Measurements from ENCODE around the gene ZNRF2.

Gene ZNRF2

GRCh38 chr7:30252885-30253795 is 31.3 kb upstream of the ZNRF2 start:
- no peak for DNase-seq (ENCODE audit: low spot score)
- TF ChIP-seq CTCF (IDR thresholded peaks at IDR 0.05; ENCODE audit: extremely low read depth, missing control alignments), result no peak

GRCh38 chr7:30253796-30254165 is 30.6 kb upstream of the ZNRF2 start:
- DNase-seq (ENCODE audit: low spot score), result no peak
- TF ChIP-seq CTCF (IDR thresholded peaks at IDR 0.05; ENCODE audit: extremely low read depth, missing control alignments), result no peak

GRCh38 chr7:30254248-30254647 is 30.1 kb upstream of the ZNRF2 start:
- no peak for DNase-seq (ENCODE audit: low spot score)
- TF ChIP-seq CTCF (IDR thresholded peaks at IDR 0.05; ENCODE audit: extremely low read depth, missing control alignments), result no peak

DNA sequence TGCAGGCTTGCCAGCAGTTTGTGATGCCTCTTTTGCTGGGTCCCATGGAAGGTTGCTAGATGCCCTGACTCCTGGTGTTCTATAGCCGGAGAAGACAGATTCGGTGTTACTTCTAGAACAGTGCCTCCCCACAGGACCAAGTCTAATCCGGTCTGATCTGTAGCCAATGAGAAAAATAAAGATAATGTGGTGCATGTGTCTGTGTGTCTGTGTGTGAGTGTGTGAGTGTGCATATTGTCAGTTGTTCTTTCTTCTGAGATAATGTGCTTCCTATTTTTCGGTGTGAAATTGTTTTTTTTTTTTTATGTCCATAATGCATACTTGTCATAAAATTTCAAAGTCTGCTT is 29.7 kb upstream of the ZNRF2 start:
- no peak for DNase-seq (ENCODE audit: low spot score)
- TF ChIP-seq CTCF (IDR thresholded peaks at IDR 0.05; ENCODE audit: extremely low read depth, missing control alignments), result no peak

DNA sequence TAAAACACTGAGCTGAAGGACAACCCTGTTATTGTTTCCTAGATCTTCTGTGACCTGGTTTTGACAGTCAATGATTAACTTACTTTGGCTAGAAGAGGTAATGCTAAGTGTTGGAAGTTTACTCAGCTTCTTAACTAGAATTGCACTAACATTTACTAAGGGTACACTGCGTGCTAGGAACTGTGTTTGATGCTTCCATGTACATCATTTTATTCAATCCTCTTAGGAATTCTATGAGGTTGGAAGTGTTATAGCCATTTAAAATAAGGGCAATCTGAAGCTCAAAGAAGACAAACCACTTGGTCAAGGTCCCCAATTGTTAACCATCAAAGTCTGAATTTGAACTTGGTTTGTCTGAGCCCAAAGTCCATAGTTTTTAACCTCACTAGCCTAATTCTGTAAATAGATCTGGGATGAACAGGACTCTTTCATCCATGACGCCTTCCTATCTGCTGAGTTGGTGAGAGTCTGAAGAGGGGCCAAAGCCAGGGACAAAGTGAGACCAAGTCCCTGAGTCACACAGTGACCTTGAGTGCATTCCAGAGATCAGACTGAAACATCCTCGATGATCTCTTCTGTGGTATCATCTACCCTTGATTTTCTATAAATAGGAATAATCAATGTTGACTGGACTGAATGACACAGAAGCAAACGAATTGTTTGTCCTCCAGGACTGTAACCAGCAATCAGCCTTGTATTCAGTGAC is 29.2 kb upstream of the ZNRF2 start:
- no peak for TF ChIP-seq CTCF (IDR thresholded peaks at IDR 0.05; ENCODE audit: extremely low read depth, missing control alignments)
- no peak for DNase-seq (ENCODE audit: low spot score)

GRCh38 chr7:30256349-30256858 is 28.0 kb upstream of the ZNRF2 start:
- DNase-seq (ENCODE audit: low spot score), result no peak
- TF ChIP-seq CTCF (IDR thresholded peaks at IDR 0.05; ENCODE audit: extremely low read depth, missing control alignments), result no peak

DNA sequence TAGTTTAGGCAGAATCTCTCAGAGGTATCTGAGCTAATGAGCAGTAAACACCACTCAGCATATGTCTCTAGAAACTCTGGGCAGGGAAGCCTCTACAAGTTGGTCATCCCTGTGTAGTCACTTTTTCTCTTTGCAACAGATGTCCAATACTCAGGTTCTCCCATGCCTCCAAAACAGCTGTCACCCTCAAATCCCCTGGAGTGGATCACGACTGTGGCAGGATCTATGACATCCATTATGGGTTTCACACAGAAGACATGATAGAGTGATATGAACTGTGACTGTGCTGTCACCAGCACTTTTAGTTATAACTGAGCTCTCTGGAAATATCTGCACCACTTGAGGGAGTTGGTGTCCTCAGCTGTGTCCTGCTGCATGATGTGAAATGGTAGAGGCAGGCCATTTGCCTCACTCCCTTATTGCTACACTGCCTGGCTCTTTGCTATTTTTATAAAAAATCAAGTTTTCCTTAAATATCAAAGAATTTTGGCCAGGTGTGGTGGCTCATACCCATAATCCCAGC is 24.1 kb upstream of the ZNRF2 start:
- DNase-seq (ENCODE audit: low spot score), result no peak

More for the DNA sequence above, 24.1 kb upstream of the ZNRF2 start:
- no peak for TF ChIP-seq CTCF (IDR thresholded peaks at IDR 0.05; ENCODE audit: extremely low read depth, missing control alignments)
